ENCODE results near the gene DDX55.

DDX55 gene

GRCh38 chr12:123614110-123614509, 12.2 kb downstream of the DDX55 start:
- no peak for DNase-seq (ENCODE audit: low read depth in 2 of 3, low spot score in 2 of 3)

- no peak for DNase-seq (ENCODE audit: low read depth in 2 of 3, low spot score in 2 of 3)
Measured at GRCh38 chr12:123614531-123614930, 12.6 kb downstream of the DDX55 start.

GRCh38 chr12:123617144-123617543, 15.2 kb downstream of the DDX55 start:
- DNase-seq (ENCODE audit: low read depth in 2 of 3, low spot score in 2 of 3): no peak

- DNase-seq (ENCODE audit: low read depth in 2 of 3, low spot score in 2 of 3): no peak
Measured at GRCh38 chr12:123617580-123617979, 15.7 kb downstream of the DDX55 start.

GRCh38 chr12:123621101-123621500, 19.2 kb downstream of the DDX55 start:
- DNase-seq (ENCODE audit: low read depth in 2 of 3, low spot score in 2 of 3): no peak

GRCh38 chr12:123621619-123622530, 20.0 kb downstream of the DDX55 start:
- no peak for DNase-seq (ENCODE audit: low read depth in 2 of 3, low spot score in 2 of 3)

GRCh38 chr12:123633379-123634141, 31.7 kb downstream of the DDX55 start, which contains the start of the genes EIF2B1 and GTF2H3:
EIF2B1 (minus strand) TSS chr12:123633686; CDS start chr12:123633557, 129 bp downstream.
GTF2H3 (plus strand) TSS chr12:123633829; CDS start chr12:123633860, 31 bp downstream.
- peak; percentile 86 to 94 (median 88) for DNase-seq (ENCODE audit: low read depth in 2 of 3, low spot score in 2 of 3)

GRCh38 chr12:123634142-123634561, 32.3 kb downstream of the DDX55 start:
- no peak for DNase-seq (ENCODE audit: low read depth in 2 of 3, low spot score in 2 of 3)

GRCh38 chr12:123643911-123644310, 42.0 kb downstream of the DDX55 start:
- no peak for DNase-seq (ENCODE audit: low read depth in 2 of 3, low spot score in 2 of 3)

GRCh38 chr12:123645380-123645779, 43.5 kb downstream of the DDX55 start:
- DNase-seq (ENCODE audit: low read depth in 2 of 3, low spot score in 2 of 3): no peak

GRCh38 chr12:123645878-123646277, 44.0 kb downstream of the DDX55 start:
- DNase-seq (ENCODE audit: low read depth in 2 of 3, low spot score in 2 of 3): no peak

GRCh38 chr12:123648401-123648800, 46.5 kb downstream of the DDX55 start:
- no peak for DNase-seq (ENCODE audit: low read depth in 2 of 3, low spot score in 2 of 3)

GRCh38 chr12:123654129-123654701, 52.3 kb downstream of the DDX55 start:
- DNase-seq (ENCODE audit: low read depth in 2 of 3, low spot score in 2 of 3): no peak

GRCh38 chr12:123655420-123655819, 53.5 kb downstream of the DDX55 start:
- DNase-seq (ENCODE audit: low read depth in 2 of 3, low spot score in 2 of 3): no peak

- DNase-seq (ENCODE audit: low read depth in 2 of 3, low spot score in 2 of 3): no peak
Measured at GRCh38 chr12:123656392-123656791, 54.5 kb downstream of the DDX55 start.

- no peak for DNase-seq (ENCODE audit: low read depth in 2 of 3, low spot score in 2 of 3)
Measured at GRCh38 chr12:123657211-123657610, 55.3 kb downstream of the DDX55 start.

- DNase-seq (ENCODE audit: low read depth in 2 of 3, low spot score in 2 of 3): no peak
Measured at GRCh38 chr12:123659996-123660727, 58.3 kb downstream of the DDX55 start.

GRCh38 chr12:123667771-123668170, 65.9 kb downstream of the DDX55 start:
- no peak for DNase-seq (ENCODE audit: low read depth in 2 of 3, low spot score in 2 of 3)

Measured in activated CD8-positive, alpha-beta memory T cell treated with anti-CD3 and anti-CD28 coated beads for 48 hours (primary cell).